Measurements from ENCODE around the gene COPS2. TPM values are rescaled to one million over a fixed set of nuclear protein-coding genes. Genes with fewer than 3 reads are reported as not detected.

Gene COPS2
- polyA plus RNA-seq (51.3 to 114 TPM (median 52.7 TPM) in 3 replicates), polyA minus RNA-seq (10.5 to 62.8 TPM (median 23.2 TPM) in 3 replicates)
- polyA plus RNA-seq (2011; ENCODE audit: low read depth), result 150 TPM
- polyA plus RNA-seq (2011; cell fraction: cytosol; rRNA removed), result 49.1 and 109 TPM in 2 replicates
- 29.2 and 39.9 TPM in 2 replicates for polyA plus RNA-seq (2011; cell fraction: nucleus; rRNA removed)
- 68.1 and 69.4 TPM in 2 replicates for polyA plus RNA-seq (2012; ENCODE audit: low replicate concordance)
- 25.9 TPM for polyA minus RNA-seq (2011; cell fraction: cytosol; rRNA and poly(A)+ RNA removed)
- polyA minus RNA-seq (2011; cell fraction: nucleus; rRNA and poly(A)+ RNA removed), result 13.9 and 32.0 TPM in 2 replicates

GRCh38 chr15:49155110-49155833 is at the start of gene COPS2:
Gene COPS2 (minus strand): TSS chr15:49155599. CDS start chr15:49155578, 21 bp downstream.
- H3K9ac ChIP-seq (ENCODE audit: control insufficient read depth, extremely low read depth, insufficient read depth, low read length), result peak within 1 kb of the TSS; percentile 96
- peak within 1 kb of the TSS; percentile 86 to 96 (median 93) for H3K4me3 ChIP-seq (ENCODE audit: control insufficient read depth in 2 of 3, extremely low read depth in 1 of 3, insufficient read depth in 2 of 3, low read depth in 1 of 3, low read length in 3 of 3)
- peaks cover 68% of the 10 kb centered on the region for H3K79me2 ChIP-seq (ENCODE audit: control insufficient read depth, insufficient read depth, low read length)
- H3K27ac ChIP-seq (ENCODE audit: control insufficient read depth, insufficient read depth, low read length), result peak within 1 kb of the TSS; percentile 98
- H3K9me3 ChIP-seq (ENCODE audit: control insufficient read depth, low read depth, low read length), result no peaks in the 10 kb centered on the region
- H2AFZ ChIP-seq (ENCODE audit: control insufficient read depth, low read length), result peak within 1 kb of the TSS; percentile 100
- peaks cover 11% of the 10 kb centered on the region for H3K4me1 ChIP-seq (ENCODE audit: control insufficient read depth, extremely low read depth, insufficient read depth, low read length)
- no peaks in the 10 kb centered on the region for H3K27me3 ChIP-seq (ENCODE audit: control insufficient read depth, extremely low read depth, insufficient read depth, low read length)
- no peaks in the 10 kb centered on the region for H3K9me1 ChIP-seq (ENCODE audit: control insufficient read depth, extremely low read depth, insufficient read depth, low read length)
- TF ChIP-seq EZH2 (IDR thresholded peaks at IDR 0.05; ENCODE audit: low read length) (no peak), CTCF (optimal IDR thresholded peaks at IDR 0.05 in 1 of 3, IDR thresholded peaks at IDR 0.05 in 1 of 3, conservative IDR thresholded peaks at IDR 0.05 in 1 of 3; ENCODE audit: extremely low read depth in 1 of 3, insufficient read depth in 2 of 3, low read length in 3 of 3) (no peak)
- H3K4me2 ChIP-seq (ENCODE audit: control insufficient read depth, extremely low read depth, insufficient read depth, low read depth, low read length), result peak within 1 kb of the TSS; percentile 83
- peak; percentile 85 for DNase-seq (ENCODE audit: low read depth, low spot score)
- peak; percentile 68 for FAIRE-seq
- dilution Hi-C loops (cut with MboI; ENCODE audit: extremely low pct_ligation_motif_present, low sequenced_read_pairs), result no loop called here
- peaks cover 8% of the 10 kb centered on the region for H4K20me1 ChIP-seq (ENCODE audit: control insufficient read depth, extremely low read depth, insufficient read depth, low read length)
- no peaks in the 10 kb centered on the region for H3K36me3 ChIP-seq (ENCODE audit: control insufficient read depth in 2 of 2, extremely low read depth in 1 of 2, insufficient read depth in 2 of 2, low read length in 2 of 2)

GRCh38 chr15:49200347-49200746 is 44.9 kb upstream of the COPS2 start:
- dilution Hi-C loops (cut with MboI; ENCODE audit: extremely low pct_ligation_motif_present, low sequenced_read_pairs), result no loop called here
- no peaks in the 10 kb centered on the region for H3K79me2 ChIP-seq (ENCODE audit: control insufficient read depth, insufficient read depth, low read length)
- TF ChIP-seq CTCF (optimal IDR thresholded peaks at IDR 0.05 in 1 of 3, IDR thresholded peaks at IDR 0.05 in 1 of 3, conservative IDR thresholded peaks at IDR 0.05 in 1 of 3; ENCODE audit: extremely low read depth in 1 of 3, insufficient read depth in 2 of 3, low read length in 3 of 3), result no peak
- no peak for TF ChIP-seq EZH2 (IDR thresholded peaks at IDR 0.05; ENCODE audit: low read length)

More at GRCh38 chr15:49200347-49200746, 44.9 kb upstream of the COPS2 start:
- DNase-seq (ENCODE audit: low read depth, low spot score) (no peak), FAIRE-seq (no peak)
- H3K27ac ChIP-seq (ENCODE audit: control insufficient read depth, insufficient read depth, low read length), result no peak overlapping the region
- H3K9ac ChIP-seq (ENCODE audit: control insufficient read depth, extremely low read depth, insufficient read depth, low read length), result no peak overlapping the region
- no peak overlapping the region for H2AFZ ChIP-seq (ENCODE audit: control insufficient read depth, low read length)
- H3K27me3 ChIP-seq (ENCODE audit: control insufficient read depth, extremely low read depth, insufficient read depth, low read length), result no peaks in the 10 kb centered on the region
- no peak overlapping the region for H3K4me2 ChIP-seq (ENCODE audit: control insufficient read depth, extremely low read depth, insufficient read depth, low read depth, low read length)
- H3K4me3 ChIP-seq (ENCODE audit: control insufficient read depth in 2 of 3, extremely low read depth in 1 of 3, insufficient read depth in 2 of 3, low read depth in 1 of 3, low read length in 3 of 3), result no peak overlapping the region
- H3K4me1 ChIP-seq (ENCODE audit: control insufficient read depth, extremely low read depth, insufficient read depth, low read length), result no peaks in the 10 kb centered on the region
- H3K36me3 ChIP-seq (ENCODE audit: control insufficient read depth in 2 of 2, extremely low read depth in 1 of 2, insufficient read depth in 2 of 2, low read length in 2 of 2), result no peaks in the 10 kb centered on the region
- H3K9me1 ChIP-seq (ENCODE audit: control insufficient read depth, extremely low read depth, insufficient read depth, low read length), result no peaks in the 10 kb centered on the region
- H3K9me3 ChIP-seq (ENCODE audit: control insufficient read depth, low read depth, low read length), result no peaks in the 10 kb centered on the region
- H4K20me1 ChIP-seq (ENCODE audit: control insufficient read depth, extremely low read depth, insufficient read depth, low read length), result no peaks in the 10 kb centered on the region

Measured in keratinocyte (primary cell).